Measurements from ENCODE around the gene ATP10A.

DNA sequence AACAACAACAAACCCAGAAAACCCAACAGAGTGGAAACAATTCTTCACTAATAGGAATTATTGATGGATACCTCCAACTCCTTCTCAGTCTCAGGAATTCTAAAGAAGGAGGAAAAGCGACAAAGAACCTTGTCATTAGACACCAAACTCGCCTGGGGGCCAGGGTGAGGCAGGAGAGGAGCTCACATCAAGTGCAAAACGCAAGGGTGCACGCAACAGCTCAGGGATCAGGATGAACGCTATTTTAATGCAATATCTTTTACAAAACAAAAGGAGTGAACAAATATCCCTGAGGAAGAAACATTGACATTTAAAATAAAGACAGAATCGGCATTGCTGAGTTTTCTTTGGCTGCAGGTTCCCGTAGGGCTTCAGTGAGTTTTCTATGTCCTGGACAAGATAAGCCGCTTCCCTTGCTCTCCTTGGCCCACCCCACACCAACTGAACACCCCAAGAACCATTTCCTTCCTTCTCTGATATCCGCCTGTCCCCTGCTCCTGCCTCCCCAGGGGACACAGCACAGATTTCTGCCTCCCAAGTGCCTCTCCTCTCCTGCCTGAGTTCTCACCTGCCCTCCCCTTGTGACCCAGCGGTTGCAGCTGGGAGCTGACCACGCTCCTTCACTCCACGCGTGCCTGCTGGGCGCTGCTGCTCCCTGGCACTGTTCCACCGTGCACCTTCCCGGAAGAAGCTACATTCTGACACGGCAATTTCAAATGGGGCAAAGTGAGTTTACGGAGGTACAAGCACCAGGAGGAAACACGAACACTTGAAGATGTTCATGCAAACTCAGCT, 63.0 kb downstream of the ATP10A start:
- TF ChIP-seq, protein P1, sequence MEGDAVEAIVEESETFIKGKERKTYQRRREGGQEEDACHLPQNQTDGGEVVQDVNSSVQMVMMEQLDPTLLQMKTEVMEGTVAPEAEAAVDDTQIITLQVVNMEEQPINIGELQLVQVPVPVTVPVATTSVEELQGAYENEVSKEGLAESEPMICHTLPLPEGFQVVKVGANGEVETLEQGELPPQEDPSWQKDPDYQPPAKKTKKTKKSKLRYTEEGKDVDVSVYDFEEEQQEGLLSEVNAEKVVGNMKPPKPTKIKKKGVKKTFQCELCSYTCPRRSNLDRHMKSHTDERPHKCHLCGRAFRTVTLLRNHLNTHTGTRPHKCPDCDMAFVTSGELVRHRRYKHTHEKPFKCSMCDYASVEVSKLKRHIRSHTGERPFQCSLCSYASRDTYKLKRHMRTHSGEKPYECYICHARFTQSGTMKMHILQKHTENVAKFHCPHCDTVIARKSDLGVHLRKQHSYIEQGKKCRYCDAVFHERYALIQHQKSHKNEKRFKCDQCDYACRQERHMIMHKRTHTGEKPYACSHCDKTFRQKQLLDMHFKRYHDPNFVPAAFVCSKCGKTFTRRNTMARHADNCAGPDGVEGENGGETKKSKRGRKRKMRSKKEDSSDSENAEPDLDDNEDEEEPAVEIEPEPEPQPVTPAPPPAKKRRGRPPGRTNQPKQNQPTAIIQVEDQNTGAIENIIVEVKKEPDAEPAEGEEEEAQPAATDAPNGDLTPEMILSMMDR (IDR thresholded peaks at IDR 0.05 in 2 of 3, conservative IDR thresholded peaks at IDR 0.05 in 1 of 3; ENCODE audit: insufficient read depth in 2 of 3, low read depth in 1 of 3, low read length in 3 of 3), result no peak
- TF ChIP-seq SRSF9 (IDR thresholded peaks at IDR 0.05; ENCODE audit: borderline replicate concordance, low read depth, low read length), result no peak
- TF ChIP-seq, protein P2, sequence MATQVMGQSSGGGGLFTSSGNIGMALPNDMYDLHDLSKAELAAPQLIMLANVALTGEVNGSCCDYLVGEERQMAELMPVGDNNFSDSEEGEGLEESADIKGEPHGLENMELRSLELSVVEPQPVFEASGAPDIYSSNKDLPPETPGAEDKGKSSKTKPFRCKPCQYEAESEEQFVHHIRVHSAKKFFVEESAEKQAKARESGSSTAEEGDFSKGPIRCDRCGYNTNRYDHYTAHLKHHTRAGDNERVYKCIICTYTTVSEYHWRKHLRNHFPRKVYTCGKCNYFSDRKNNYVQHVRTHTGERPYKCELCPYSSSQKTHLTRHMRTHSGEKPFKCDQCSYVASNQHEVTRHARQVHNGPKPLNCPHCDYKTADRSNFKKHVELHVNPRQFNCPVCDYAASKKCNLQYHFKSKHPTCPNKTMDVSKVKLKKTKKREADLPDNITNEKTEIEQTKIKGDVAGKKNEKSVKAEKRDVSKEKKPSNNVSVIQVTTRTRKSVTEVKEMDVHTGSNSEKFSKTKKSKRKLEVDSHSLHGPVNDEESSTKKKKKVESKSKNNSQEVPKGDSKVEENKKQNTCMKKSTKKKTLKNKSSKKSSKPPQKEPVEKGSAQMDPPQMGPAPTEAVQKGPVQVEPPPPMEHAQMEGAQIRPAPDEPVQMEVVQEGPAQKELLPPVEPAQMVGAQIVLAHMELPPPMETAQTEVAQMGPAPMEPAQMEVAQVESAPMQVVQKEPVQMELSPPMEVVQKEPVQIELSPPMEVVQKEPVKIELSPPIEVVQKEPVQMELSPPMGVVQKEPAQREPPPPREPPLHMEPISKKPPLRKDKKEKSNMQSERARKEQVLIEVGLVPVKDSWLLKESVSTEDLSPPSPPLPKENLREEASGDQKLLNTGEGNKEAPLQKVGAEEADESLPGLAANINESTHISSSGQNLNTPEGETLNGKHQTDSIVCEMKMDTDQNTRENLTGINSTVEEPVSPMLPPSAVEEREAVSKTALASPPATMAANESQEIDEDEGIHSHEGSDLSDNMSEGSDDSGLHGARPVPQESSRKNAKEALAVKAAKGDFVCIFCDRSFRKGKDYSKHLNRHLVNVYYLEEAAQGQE (IDR thresholded peaks at IDR 0.05; ENCODE audit: borderline replicate concordance), result no peak
- TF ChIP-seq, protein P2 (CRISPR knock-in tag; IDR thresholded peaks at IDR 0.05; ENCODE audit: low read depth), result no peak
- TF ChIP-seq NR2F6 (CRISPR knock-in tag; IDR thresholded peaks at IDR 0.05), result no peak
- no peak for TF ChIP-seq BRD9 (IDR thresholded peaks at IDR 0.05; ENCODE audit: low read depth, partially characterized antibody)
- no peak for TF ChIP-seq ILF3 (IDR thresholded peaks at IDR 0.05; ENCODE audit: borderline replicate concordance)
- TF ChIP-seq, protein P3, sequence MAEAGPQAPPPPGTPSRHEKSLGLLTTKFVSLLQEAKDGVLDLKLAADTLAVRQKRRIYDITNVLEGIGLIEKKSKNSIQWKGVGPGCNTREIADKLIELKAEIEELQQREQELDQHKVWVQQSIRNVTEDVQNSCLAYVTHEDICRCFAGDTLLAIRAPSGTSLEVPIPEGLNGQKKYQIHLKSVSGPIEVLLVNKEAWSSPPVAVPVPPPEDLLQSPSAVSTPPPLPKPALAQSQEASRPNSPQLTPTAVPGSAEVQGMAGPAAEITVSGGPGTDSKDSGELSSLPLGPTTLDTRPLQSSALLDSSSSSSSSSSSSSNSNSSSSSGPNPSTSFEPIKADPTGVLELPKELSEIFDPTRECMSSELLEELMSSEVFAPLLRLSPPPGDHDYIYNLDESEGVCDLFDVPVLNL (CRISPR knock-in tag; IDR thresholded peaks at IDR 0.05; ENCODE audit: low read depth), result no peak
- TF ChIP-seq NONO (IDR thresholded peaks at IDR 0.05; ENCODE audit: low read depth in 2 of 2, low read length in 1 of 2), result no peak
- TF ChIP-seq ZFPM2 (CRISPR knock-in tag; IDR thresholded peaks at IDR 0.05), result no peak
